Measurements from ENCODE around the gene CHI3L2. TPM values are rescaled to one million over a fixed set of nuclear protein-coding genes. Genes with fewer than 3 reads are reported as not detected.

Gene CHI3L2
- total and polyA plus RNA-seq, 8 donors, result 1.4 to 28.1 (median 2.8) TPM; not detected in 3

- peak in 1 of 2 donors; percentile 32 for DNase-seq
- intact Hi-C loops (cut with DNase I; ENCODE audit: low total_unique reads), result no loop called here
- Histone ChIP-seq H3K27ac (peak overlapping the region in 4 of 5 donors; percentile 46 to 84 (median 64)), H3K4me3 (no peak overlapping the region), H3K36me3 (peaks cover 38 to 90% (median 69%) of the 10 kb centered on the region in 4 donors), H3K9me3 (no peaks in the 10 kb centered on the region), H3K4me1 (peaks cover 46 to 79% (median 54%) of the 10 kb centered on the region in 4 donors), H3K27me3 (no peaks in the 10 kb centered on the region)
- 39 to 61% (median 48%) methylated on average over 10 of the region's 10 CpGs for WGBS, 5 donors
- no peak for TF ChIP-seq EP300 (IDR thresholded peaks at IDR 0.05)
- no peak for TF ChIP-seq CTCF (IDR thresholded peaks at IDR 0.05)
- TF ChIP-seq POLR2AphosphoS5 (IDR thresholded peaks at IDR 0.05), result peak in 1 of 3 donors; percentile 4
Observed at GRCh38 chr1:111192658-111193519, 34.6 kb upstream of the CHI3L2 start.

GRCh38 chr1:111193712-111194480, 33.6 kb upstream of the CHI3L2 start:
- Histone ChIP-seq H3K27ac (peak overlapping the region in 4 of 5 donors; percentile 46 to 84 (median 64)), H3K9me3 (no peaks in the 10 kb centered on the region), H3K4me1 (peaks cover 46 to 86% (median 58%) of the 10 kb centered on the region in 4 donors), H3K4me3 (no peak overlapping the region), H3K36me3 (peaks cover 33 to 89% (median 63%) of the 10 kb centered on the region in 4 donors), H3K27me3 (no peaks in the 10 kb centered on the region)
- TF ChIP-seq CTCF (IDR thresholded peaks at IDR 0.05) (no peak), POLR2AphosphoS5 (IDR thresholded peaks at IDR 0.05) (peak in 1 of 3 donors; percentile 3)
- DNase-seq, result no peak
- 92 to 97% (median 93%) methylated on average over 3 of the region's 3 CpGs for WGBS, 5 donors
- intact Hi-C loops (cut with DNase I; ENCODE audit: low total_unique reads), result no loop called here

GRCh38 chr1:111195002-111195684, 32.4 kb upstream of the CHI3L2 start:
- Histone ChIP-seq H3K36me3 (peaks cover 33 to 79% (median 57%) of the 10 kb centered on the region in 4 donors), H3K27ac (peak overlapping the region in 1 of 5 donors; percentile 73), H3K9me3 (no peaks in the 10 kb centered on the region), H3K27me3 (no peaks in the 10 kb centered on the region), H3K4me1 (peaks cover 54 to 98% (median 67%) of the 10 kb centered on the region in 4 donors), H3K4me3 (no peak overlapping the region)
- intact Hi-C loops (cut with DNase I; ENCODE audit: low total_unique reads), result no loop called here
- DNase-seq, result no peak
- 50 to 61% (median 56%) methylated on average over 4 of the region's 4 CpGs for WGBS, 5 donors
- TF ChIP-seq CTCF (IDR thresholded peaks at IDR 0.05) (no peak), POLR2A (IDR thresholded peaks at IDR 0.05) (no peak)

GRCh38 chr1:111196213-111196612, 31.3 kb upstream of the CHI3L2 start:
- WGBS, 5 donors, result 89 to 97% (median 91%) methylated on average over 2 of the region's 2 CpGs
- Histone ChIP-seq H3K27me3 (no peaks in the 10 kb centered on the region), H3K4me3 (no peak overlapping the region), H3K9me3 (no peaks in the 10 kb centered on the region), H3K27ac (no peak overlapping the region), H3K4me1 (peaks cover 60 to 98% (median 71%) of the 10 kb centered on the region in 4 donors), H3K36me3 (peaks cover 33 to 69% (median 55%) of the 10 kb centered on the region in 4 donors)
- no peak for DNase-seq
- intact Hi-C loops (cut with DNase I; ENCODE audit: low total_unique reads), result no loop called here
- TF ChIP-seq POLR2AphosphoS5 (IDR thresholded peaks at IDR 0.05), result no peak
- no peak for TF ChIP-seq EP300 (IDR thresholded peaks at IDR 0.05)
- TF ChIP-seq POLR2A (IDR thresholded peaks at IDR 0.05), result no peak
- TF ChIP-seq CTCF (IDR thresholded peaks at IDR 0.05), result no peak

Measured in stomach (tissue), 9 donors.